ENCODE measurements around the gene SLAMF1.

Gene SLAMF1

GRCh38 chr1:160636076-160636475 lies 10.8 kb downstream of the SLAMF1 start:
- TF ChIP-seq, protein P1, sequence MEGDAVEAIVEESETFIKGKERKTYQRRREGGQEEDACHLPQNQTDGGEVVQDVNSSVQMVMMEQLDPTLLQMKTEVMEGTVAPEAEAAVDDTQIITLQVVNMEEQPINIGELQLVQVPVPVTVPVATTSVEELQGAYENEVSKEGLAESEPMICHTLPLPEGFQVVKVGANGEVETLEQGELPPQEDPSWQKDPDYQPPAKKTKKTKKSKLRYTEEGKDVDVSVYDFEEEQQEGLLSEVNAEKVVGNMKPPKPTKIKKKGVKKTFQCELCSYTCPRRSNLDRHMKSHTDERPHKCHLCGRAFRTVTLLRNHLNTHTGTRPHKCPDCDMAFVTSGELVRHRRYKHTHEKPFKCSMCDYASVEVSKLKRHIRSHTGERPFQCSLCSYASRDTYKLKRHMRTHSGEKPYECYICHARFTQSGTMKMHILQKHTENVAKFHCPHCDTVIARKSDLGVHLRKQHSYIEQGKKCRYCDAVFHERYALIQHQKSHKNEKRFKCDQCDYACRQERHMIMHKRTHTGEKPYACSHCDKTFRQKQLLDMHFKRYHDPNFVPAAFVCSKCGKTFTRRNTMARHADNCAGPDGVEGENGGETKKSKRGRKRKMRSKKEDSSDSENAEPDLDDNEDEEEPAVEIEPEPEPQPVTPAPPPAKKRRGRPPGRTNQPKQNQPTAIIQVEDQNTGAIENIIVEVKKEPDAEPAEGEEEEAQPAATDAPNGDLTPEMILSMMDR (IDR thresholded peaks at IDR 0.05; ENCODE audit: low read depth, low read length): no peak
- no peak for DNase-seq
- Histone ChIP-seq H3K4me3 (ENCODE audit: low read depth, low read length) (no peak overlapping the region), H3K27ac (no peak overlapping the region), H3K9me3 (ENCODE audit: severe bottlenecking) (no peaks in the 10 kb centered on the region), H3K27me3 (ENCODE audit: insufficient read depth, low read depth, severe bottlenecking) (peaks cover 94% of the 10 kb centered on the region), H3K36me3 (no peaks in the 10 kb centered on the region)

- no peak overlapping the region for H3K4me3 ChIP-seq (ENCODE audit: low read depth, low read length)
- DNase-seq: no peak
- no peaks in the 10 kb centered on the region for H3K36me3 ChIP-seq
- H3K9me3 ChIP-seq (ENCODE audit: severe bottlenecking): no peaks in the 10 kb centered on the region
- no peak overlapping the region for H3K27ac ChIP-seq
- TF ChIP-seq, protein P1 (IDR thresholded peaks at IDR 0.05; ENCODE audit: low read depth, low read length): no peak
- peaks cover 97% of the 10 kb centered on the region for H3K27me3 ChIP-seq (ENCODE audit: insufficient read depth, low read depth, severe bottlenecking)
Observed at GRCh38 chr1:160634543-160635491, 12.0 kb downstream of the SLAMF1 start.

DNA sequence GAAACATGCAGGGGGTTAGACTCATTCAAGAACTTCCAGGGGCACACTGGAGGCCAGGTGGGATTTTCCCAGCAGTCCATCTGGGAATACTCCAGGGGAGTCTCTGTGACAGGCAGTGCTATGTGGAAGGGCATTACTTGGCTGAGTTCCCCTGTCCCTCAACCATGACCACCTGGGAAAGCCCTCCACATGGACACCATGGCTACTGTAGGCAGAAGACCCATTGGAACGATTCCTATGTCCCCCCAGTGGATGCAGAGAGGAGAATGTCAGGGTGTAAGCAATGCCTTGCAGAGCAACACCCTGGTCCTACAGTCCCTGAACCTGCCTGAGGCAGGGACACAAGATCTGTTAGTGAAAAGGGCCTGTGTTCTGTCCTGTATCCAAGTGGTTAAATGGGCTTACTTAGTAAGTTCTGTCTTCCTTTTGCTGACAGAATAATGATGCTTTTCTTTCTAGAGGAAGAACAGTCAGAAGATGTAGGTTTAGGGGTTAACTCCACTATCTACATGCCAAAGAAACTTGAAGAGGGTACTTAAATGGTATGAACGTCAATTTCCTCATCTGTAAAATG lies 13.4 kb downstream of the SLAMF1 start:
- H3K9me3 ChIP-seq (ENCODE audit: severe bottlenecking): no peaks in the 10 kb centered on the region
- H3K4me3 ChIP-seq (ENCODE audit: low read depth, low read length): no peak overlapping the region
- H3K36me3 ChIP-seq: no peaks in the 10 kb centered on the region
- TF ChIP-seq, protein P1 (IDR thresholded peaks at IDR 0.05; ENCODE audit: low read depth, low read length): no peak
- H3K27ac ChIP-seq: no peak overlapping the region
- H3K27me3 ChIP-seq (ENCODE audit: insufficient read depth, low read depth, severe bottlenecking): peaks cover 97% of the 10 kb centered on the region
- no peak for DNase-seq

- H3K4me3 ChIP-seq (ENCODE audit: low read depth, low read length): no peak overlapping the region
- no peaks in the 10 kb centered on the region for H3K9me3 ChIP-seq (ENCODE audit: severe bottlenecking)
- no peak for DNase-seq
- no peak overlapping the region for H3K27ac ChIP-seq
- H3K27me3 ChIP-seq (ENCODE audit: insufficient read depth, low read depth, severe bottlenecking): peaks cover 97% of the 10 kb centered on the region
- H3K36me3 ChIP-seq: no peaks in the 10 kb centered on the region
- TF ChIP-seq, protein P1 (IDR thresholded peaks at IDR 0.05; ENCODE audit: low read depth, low read length): no peak
Observed at GRCh38 chr1:160631983-160632625, 14.7 kb downstream of the SLAMF1 start.

DNA sequence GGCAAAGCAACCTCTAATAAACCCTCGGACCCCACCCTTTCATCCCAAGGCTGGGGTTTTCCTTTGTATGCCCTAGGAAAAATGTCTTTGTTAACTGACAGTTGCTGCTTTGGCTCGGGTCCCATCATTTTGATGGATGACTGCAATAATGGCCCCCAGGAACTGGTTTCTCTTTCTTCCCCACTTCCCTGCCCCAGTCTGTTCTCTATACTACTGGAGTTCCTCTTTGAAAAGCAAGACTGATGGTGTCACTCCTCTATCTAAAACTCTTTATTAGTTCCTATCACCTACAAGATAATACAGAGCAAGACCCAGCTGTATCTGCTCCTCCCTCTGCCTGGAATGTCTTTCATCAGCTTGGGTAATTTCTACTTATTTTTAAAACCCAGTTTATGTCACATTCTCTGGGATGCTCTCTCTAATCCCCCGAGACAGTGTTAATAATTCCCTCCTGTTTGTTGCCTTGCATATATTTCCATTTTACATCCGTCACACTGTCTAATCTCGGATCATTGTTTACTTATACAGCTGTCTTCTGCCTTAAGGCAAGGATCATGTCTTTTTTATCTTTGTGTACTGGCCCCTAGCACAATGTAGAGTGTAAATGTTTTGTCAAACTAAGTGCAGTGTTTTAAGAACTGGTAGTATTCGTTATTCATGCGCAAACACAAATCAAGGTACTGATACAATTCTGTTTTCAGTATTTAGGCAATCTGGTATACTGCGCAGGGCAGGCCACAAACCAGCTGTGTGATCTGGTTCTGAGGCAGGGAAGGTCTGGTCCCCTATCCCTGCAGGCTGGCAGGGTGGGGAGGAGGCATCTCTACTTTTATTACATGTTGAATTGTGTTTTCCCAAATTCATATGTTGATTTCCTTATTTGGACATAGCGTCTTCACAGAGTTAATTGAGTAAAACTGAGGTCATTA lies 16.1 kb downstream of the SLAMF1 start:
- Histone ChIP-seq H3K27me3 (ENCODE audit: insufficient read depth, low read depth, severe bottlenecking) (peaks cover 97% of the 10 kb centered on the region), H3K36me3 (no peaks in the 10 kb centered on the region), H3K4me3 (ENCODE audit: low read depth, low read length) (no peak overlapping the region), H3K27ac (no peak overlapping the region), H3K9me3 (ENCODE audit: severe bottlenecking) (no peaks in the 10 kb centered on the region)
- no peak for DNase-seq
- TF ChIP-seq, protein P1 (IDR thresholded peaks at IDR 0.05; ENCODE audit: low read depth, low read length): no peak
